NCI-H1930 (cell line): ENCODE results near the gene CACNA1F.

Source experiments
- DNase-seq, 2 experiments: peaks; one replicate each; lab custom pipeline; 2025; lab: John Stamatoyannopoulos, UW

CACNA1F gene

GRCh38 chrX:49257846-49258748, 25.0 kb upstream of the CACNA1F start:
- no peak for DNase-seq

DNA sequence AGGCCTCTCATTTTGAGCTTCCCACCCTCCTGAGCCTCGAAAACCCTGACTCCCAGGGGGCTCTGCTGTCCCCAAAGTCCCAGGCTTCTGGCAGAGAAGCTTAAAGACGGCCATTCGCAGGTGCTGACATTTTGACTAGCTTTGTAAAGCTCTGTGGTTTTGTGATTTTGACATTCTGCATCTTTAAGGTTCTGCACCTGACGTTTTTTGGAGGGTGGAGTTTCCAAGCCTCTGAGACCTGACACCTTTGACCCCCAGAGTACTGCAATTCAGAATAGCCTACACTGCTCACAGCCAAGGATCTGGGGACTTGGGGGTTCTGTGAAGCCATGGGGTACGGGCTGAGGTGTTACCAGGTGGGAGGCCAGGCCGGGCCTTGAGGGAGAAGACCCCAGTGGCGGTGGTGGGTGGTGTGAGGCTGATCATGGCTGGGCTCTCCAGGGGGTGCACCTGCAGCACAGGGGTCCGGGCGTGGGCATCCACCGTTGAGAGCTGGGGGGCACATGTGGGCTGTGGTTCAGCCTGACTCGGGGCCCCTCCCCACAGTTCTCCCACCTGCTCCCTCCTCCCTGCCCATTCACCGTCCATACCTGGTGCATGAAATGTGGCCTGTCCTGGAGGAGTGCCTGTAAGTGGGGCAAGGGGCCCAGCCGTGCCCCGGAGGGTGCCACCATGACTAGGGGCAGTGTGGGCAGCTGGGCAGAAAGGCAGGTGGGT, 24.1 kb upstream of the CACNA1F start:
- no peak for DNase-seq

DNA sequence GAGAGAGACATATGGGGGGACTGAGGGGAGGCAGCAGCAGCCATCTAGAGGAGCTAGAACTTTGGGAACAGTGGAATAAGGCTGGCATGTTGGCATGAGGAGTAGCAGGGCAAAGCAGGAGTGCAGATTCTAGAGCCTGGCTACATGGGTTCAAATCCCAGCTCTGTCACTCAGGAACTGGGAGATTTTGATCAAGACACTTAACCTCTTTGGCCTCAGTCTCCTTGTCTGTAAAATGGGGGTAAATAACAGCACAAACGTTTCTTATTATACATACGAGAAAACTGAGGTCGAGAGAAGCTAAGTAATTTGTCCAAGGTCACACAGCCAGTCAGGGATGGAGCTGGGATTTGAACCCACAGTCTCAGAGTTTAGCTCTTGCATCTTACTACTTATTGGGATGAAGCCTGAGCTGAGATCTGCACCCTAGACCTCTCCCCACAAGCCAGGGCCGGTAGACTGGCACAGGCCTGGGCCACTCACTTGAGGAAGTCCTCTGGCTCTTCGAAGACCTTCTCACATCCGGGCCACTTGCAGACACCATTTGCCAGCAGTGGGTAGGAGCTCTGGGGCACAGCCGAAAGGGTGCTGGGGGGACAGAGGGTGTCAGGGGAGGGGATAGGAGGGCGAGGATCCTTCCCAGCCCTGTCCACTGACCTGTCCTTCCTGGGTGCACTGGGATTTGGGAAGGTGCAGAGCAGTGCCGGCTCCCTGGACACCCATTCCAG, 23.3 kb upstream of the CACNA1F start:
- DNase-seq, result no peak

DNA sequence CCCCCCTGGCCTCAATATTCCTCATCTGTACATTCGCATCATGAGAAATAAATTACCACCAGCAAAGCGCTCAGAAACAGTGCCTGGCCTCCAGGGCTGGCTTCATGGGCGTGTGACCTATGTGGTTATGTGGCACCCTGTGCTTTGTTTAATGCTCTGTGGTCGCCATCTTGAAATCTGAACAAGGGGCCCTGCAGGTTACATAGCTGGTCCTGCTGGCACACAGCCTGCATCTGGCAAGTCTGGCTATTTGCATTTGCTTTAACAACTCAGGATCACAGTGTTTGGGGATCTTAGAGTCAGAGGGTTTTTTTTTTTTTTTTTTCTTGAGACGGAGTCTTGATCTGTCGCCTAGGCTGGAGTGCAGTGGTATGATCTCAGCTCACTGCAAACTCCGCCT, 21.5 kb upstream of the CACNA1F start:
- no peak for DNase-seq

- no peak for DNase-seq
Observed at GRCh38 chrX:49251325-49251724, 18.2 kb upstream of the CACNA1F start.

DNA sequence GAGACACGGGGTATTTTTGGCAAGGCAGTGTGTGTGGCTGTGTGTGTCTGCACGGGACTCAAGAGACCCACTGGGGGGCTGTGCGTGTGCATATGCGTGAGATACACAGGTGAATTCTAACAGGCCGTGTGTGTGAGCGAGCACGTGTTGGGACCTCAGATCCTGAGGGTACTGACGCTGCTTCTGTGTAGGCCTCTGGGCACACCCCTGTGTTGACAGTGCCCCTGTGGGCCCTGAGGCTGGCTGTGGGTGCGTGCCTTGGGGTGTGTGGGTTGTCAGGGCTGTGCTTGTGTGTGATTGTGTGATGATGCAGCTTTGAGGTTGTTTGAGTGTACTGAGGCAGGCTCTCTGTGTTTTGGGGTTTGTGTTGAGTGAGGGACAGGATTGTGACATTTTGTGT, 17.4 kb upstream of the CACNA1F start:
- DNase-seq, result no peak

DNA sequence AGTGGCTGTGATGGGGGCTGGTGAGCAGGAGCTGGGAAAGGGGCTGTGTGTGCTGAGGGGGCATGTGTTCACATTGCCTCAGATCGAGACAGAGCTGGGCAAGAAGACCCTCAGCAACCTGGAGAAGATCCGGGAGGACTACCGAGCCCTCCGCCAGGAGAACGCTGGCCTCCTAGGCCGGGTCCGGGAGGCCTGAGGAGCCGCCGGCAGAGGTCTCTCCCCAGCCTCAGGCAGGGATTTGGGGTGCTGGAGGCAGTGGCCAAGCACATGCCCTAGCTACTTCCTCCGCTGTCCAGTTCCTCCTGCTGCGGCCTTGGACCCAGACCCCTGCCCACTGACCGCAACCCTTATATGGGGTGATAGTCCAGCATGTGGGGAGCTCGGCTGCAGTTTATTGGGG, 16.9 kb upstream of the CACNA1F start:
- no peak for DNase-seq

DNA sequence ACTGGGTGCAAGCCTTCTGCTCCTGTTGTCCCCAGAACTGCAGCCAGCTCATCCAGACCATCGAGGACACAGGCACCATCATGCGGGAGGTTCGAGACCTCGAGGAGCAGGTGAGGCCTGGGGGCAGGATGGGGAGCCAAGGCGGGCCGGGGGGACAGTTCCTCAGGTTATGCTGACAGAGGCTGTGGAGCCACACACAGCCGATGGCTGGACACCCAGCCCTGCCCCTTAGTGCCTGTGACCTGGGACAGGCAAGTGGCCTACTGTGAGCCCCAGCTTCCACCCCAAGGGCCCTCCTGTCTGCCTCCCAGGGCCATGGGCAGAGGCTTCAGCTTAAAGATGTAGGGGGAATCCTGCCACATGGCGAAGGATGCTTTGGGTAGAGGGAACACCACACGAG, 16.5 kb upstream of the CACNA1F start:
- no peak for DNase-seq

DNA sequence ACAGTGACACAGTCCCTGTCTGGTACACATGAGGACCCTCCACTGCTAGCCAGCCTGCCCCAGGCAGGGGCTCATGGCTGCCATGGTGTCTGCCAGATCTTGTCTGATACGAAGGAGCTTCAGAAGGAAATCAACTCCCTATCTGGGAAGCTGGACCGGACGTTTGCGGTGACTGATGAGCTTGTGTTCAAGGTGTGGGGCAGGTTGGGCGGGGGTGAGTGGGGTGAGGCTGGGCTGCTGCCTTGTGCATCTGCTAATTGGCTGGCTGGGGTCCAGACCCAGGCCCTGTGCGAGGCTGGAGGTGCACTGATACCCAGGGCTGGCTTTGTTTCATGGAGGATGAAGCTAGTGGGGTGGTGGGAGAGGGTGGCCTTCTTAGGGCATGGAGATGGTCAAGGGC, 15.9 kb upstream of the CACNA1F start:
- no peak for DNase-seq

GRCh38 chrX:49247916-49248811, 15.0 kb upstream of the CACNA1F start:
- no peak for DNase-seq

GRCh38 chrX:49247346-49247745, 14.2 kb upstream of the CACNA1F start:
- DNase-seq, result no peak

DNA sequence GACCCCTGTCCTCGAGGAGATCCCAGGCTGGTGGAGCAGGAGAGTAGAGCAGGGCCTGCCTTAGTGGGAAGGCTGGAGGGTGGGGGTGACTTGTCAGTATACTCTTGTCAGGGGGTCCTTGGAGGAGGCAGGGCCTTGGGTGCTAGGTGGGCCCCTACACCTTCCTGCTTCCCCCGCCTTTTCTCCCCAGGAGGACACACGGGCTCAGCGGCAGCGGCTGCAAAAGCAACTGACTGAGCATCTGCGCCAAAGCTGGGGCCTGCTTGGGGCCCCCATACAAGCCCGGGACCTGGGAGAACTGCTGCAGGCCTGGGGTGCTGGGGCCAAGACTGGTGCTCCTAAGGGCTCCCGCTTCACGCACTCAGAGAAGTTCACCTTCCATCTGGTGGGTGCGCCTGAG, 13.4 kb upstream of the CACNA1F start:
- DNase-seq, result no peak

DNA sequence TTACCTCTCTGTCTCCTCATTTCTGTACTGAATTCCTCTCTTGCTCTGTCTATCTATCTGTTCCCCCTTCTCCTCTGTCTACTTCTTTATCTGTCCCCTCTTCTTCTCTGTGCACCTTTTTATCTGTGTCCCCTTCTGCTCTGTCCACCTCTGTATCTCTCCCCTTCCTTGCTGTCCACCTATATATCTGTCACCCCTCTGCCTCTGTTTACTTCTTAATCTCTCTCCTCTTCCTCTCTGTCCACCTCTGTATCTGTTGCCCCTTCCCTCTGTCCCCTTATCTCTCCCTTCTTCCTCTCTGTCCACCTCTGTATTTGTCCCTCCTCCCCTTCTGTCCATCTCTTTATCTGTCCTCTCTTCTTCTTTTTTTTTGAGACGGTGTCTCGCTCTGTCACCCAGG, 11.1 kb upstream of the CACNA1F start:
- no peak for DNase-seq

- no peak for DNase-seq
Observed at GRCh38 chrX:49243166-49243565, 10.0 kb upstream of the CACNA1F start.

GRCh38 chrX:49242545-49243066, 9.5 kb upstream of the CACNA1F start:
- DNase-seq, result no peak

- no peak for DNase-seq
Observed at GRCh38 chrX:49238735-49239134, 5.6 kb upstream of the CACNA1F start.

- DNase-seq, result no peak
Observed at GRCh38 chrX:49237060-49237459, 3.9 kb upstream of the CACNA1F start.

- DNase-seq, result no peak
Observed at GRCh38 chrX:49233887-49234555, 881 bp upstream of the CACNA1F start.

DNA sequence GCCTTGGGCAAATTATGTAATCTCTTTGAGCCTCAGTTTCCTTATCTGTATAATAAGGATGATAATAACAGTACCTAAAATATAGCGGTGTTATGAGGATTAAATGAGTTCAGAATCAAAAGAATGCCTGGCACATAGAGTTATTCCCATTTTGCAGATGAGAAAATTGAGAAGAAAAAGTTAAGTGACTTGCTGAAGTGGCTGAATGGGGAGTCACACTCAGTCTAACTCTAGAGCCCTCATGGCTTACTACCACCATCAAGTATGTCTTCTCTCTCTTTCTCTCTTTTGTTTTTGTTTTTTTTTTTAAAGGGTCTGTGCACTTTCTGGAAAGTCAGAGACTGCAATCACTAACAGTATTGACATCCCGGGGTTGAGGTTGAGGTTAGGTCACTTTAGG, 615 bp downstream of the CACNA1F start:
- DNase-seq, result no peak

DNA sequence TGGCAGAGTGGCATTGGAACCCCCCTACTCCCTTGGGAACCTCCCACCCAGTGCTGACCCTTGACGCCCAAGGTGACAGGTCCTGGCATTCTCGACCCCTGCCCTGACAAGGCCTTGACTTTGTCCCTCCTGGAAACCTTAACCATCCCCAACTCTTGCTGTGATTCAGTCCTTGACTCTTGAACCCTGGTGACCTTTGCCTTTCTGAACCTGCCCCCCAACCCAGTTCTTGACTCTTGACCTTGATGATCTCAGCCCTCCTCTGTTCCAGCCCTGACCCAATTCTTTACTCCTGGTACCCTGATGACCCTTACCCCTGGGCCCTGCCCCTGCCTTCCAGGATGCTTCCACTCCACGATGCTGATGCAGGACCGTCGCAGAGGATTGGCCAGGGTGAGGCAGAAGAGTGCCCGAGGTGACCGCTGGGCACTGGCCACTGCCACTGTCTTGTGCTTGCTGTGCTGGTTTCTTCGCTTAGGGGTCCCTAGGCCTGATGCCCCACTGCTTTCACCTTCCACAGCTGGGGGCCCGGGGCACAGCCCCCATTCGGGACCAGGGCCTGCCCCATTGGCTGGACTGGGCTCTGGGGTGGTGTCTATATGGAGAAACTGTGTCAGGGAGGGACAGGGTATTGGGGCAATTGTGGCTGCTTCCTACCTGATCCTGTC, 1.7 kb downstream of the CACNA1F start:
- DNase-seq, result no peak
